BLaER1 (cell line): ENCODE measurements around the gene TAOK1.

Experiments used
- H3K27ac ChIP-seq: shearing (Covaris generic); formaldehyde crosslinking; 2 replicates; pipeline ENCODE4 v1.8.1; 2022
- H3K27me3 ChIP-seq: shearing (Covaris generic); formaldehyde crosslinking; 2 replicates; pipeline ENCODE4 v1.8.1; 2022
- H3K36me3 ChIP-seq: shearing (Covaris generic); formaldehyde crosslinking; 2 replicates; pipeline ENCODE4 v1.8.1; 2022
- H3K4me1 ChIP-seq: shearing (Covaris generic); formaldehyde crosslinking; 2 replicates; pipeline ENCODE4 v1.8.1; 2022
- H3K4me2 ChIP-seq: shearing (Covaris generic); formaldehyde crosslinking; 2 replicates; pipeline ENCODE4 v1.8.1; 2022
- H3K4me3 ChIP-seq: shearing (Covaris generic); formaldehyde crosslinking; 2 replicates; pipeline ENCODE4 v1.8.1; 2022
- H3K9ac ChIP-seq: shearing (Covaris generic); formaldehyde crosslinking; 2 replicates; pipeline ENCODE4 v1.8.1; 2022
- H3K9me3 ChIP-seq: shearing (Covaris generic); formaldehyde crosslinking; 2 replicates; pipeline ENCODE4 v1.8.1; 2022
- H4K20me1 ChIP-seq: shearing (Covaris generic); formaldehyde crosslinking; 2 replicates; pipeline ENCODE4 v1.8.1; 2022
- Cebpa-rat ChIP-seq: shearing (Covaris generic); IDR thresholded peaks from 2 replicates; pipeline ENCODE4 v1.8.1; 2022

The TAOK1 gene

GRCh38 chr17:29579866-29580771 is 190.0 kb downstream of the TAOK1 start:
- peaks cover 87% of the 10 kb centered on the region for H3K36me3 ChIP-seq
- no peaks in the 10 kb centered on the region for H3K9me3 ChIP-seq
- H3K27ac ChIP-seq = peak overlapping the region; percentile 39
- H3K4me1 ChIP-seq = peaks cover 65% of the 10 kb centered on the region
- no peak overlapping the region for H3K4me3 ChIP-seq
- peaks cover 97% of the 10 kb centered on the region for H4K20me1 ChIP-seq
- H3K9ac ChIP-seq = 0 out of 2 replicates have a peak overlapping the region, but pooled peaks have one; percentile 45
- no peaks in the 10 kb centered on the region for H3K27me3 ChIP-seq
- no peak for TF ChIP-seq Cebpa-rat
- peak overlapping the region; percentile 15 for H3K4me2 ChIP-seq

- peak overlapping the region; percentile 45; the same call in 1 of the 2 replicates for H3K9ac ChIP-seq
- peak overlapping the region; percentile 39; the same call in 1 of the 2 replicates for H3K27ac ChIP-seq
- H3K36me3 ChIP-seq = peaks cover 71% of the 10 kb centered on the region
These were observed 191.6 kb downstream of the TAOK1 start for GRCh38 chr17:29581583-29582253.

GRCh38 chr17:29582254-29582765 is 192.1 kb downstream of the TAOK1 start:
- Histone ChIP-seq H4K20me1 (peaks cover 97% of the 10 kb centered on the region), H3K4me1 (peaks cover 72% of the 10 kb centered on the region), H3K36me3 (peaks cover 65% of the 10 kb centered on the region), H3K27ac (no peak overlapping the region; the same call in 1 of the 2 replicates), H3K4me3 (no peak overlapping the region), H3K9ac (no peak overlapping the region), H3K4me2 (no peak overlapping the region), H3K9me3 (no peaks in the 10 kb centered on the region), H3K27me3 (no peaks in the 10 kb centered on the region)
- TF ChIP-seq Cebpa-rat = no peak

More at GRCh38 chr17:29581583-29582253, 191.6 kb downstream of the TAOK1 start:
- TF ChIP-seq Cebpa-rat = no peak
- Histone ChIP-seq H4K20me1 (peaks cover 97% of the 10 kb centered on the region), H3K4me3 (no peak overlapping the region), H3K27me3 (no peaks in the 10 kb centered on the region), H3K4me1 (peaks cover 66% of the 10 kb centered on the region), H3K4me2 (no peak overlapping the region), H3K9me3 (no peaks in the 10 kb centered on the region)

- Histone ChIP-seq H3K36me3 (peaks cover 61% of the 10 kb centered on the region), H3K9me3 (no peaks in the 10 kb centered on the region), H3K4me3 (no peak overlapping the region), H3K27me3 (no peaks in the 10 kb centered on the region), H4K20me1 (peaks cover 97% of the 10 kb centered on the region), H3K4me2 (no peak overlapping the region), H3K9ac (no peak overlapping the region), H3K27ac (peak overlapping the region; percentile 81; the same call in 1 of the 2 replicates), H3K4me1 (peaks cover 77% of the 10 kb centered on the region)
- TF ChIP-seq Cebpa-rat = no peak
These were observed 192.6 kb downstream of the TAOK1 start for GRCh38 chr17:29582772-29583171.

- Histone ChIP-seq H3K27me3 (no peaks in the 10 kb centered on the region), H3K9me3 (no peaks in the 10 kb centered on the region), H3K36me3 (peaks cover 52% of the 10 kb centered on the region), H4K20me1 (peaks cover 97% of the 10 kb centered on the region), H3K4me1 (peaks cover 80% of the 10 kb centered on the region), H3K4me3 (peak overlapping the region; percentile 51; the same call in 1 of the 2 replicates), H3K27ac (peak overlapping the region; percentile 81), H3K4me2 (peak overlapping the region; percentile 99), H3K9ac (peak overlapping the region; percentile 18; the same call in 1 of the 2 replicates)
- no peak for TF ChIP-seq Cebpa-rat
These were observed 193.4 kb downstream of the TAOK1 start for GRCh38 chr17:29583324-29584248.

- Histone ChIP-seq H3K4me3 (peak overlapping the region; percentile 51), H3K9me3 (no peaks in the 10 kb centered on the region), H3K27me3 (no peaks in the 10 kb centered on the region), H3K4me2 (peak overlapping the region; percentile 99), H4K20me1 (peaks cover 95% of the 10 kb centered on the region), H3K36me3 (peaks cover 43% of the 10 kb centered on the region), H3K4me1 (peaks cover 80% of the 10 kb centered on the region), H3K9ac (peak overlapping the region; percentile 68), H3K27ac (peak overlapping the region; percentile 81)
- no peak for TF ChIP-seq Cebpa-rat
These were observed 194.4 kb downstream of the TAOK1 start for GRCh38 chr17:29584452-29585079.

- Histone ChIP-seq H3K4me3 (peak overlapping the region; percentile 51), H4K20me1 (peaks cover 89% of the 10 kb centered on the region), H3K9ac (peak overlapping the region; percentile 68), H3K27ac (peak overlapping the region; percentile 81), H3K9me3 (no peaks in the 10 kb centered on the region), H3K4me1 (peaks cover 82% of the 10 kb centered on the region), H3K4me2 (peak overlapping the region; percentile 99), H3K36me3 (peaks cover 36% of the 10 kb centered on the region), H3K27me3 (no peaks in the 10 kb centered on the region)
- TF ChIP-seq Cebpa-rat = no peak
These were observed 195.1 kb downstream of the TAOK1 start for GRCh38 chr17:29585080-29585751.
